A549 (cell line): ENCODE results near the gene TRIP13. TPM values are rescaled to one million over a fixed set of nuclear protein-coding genes. Genes with fewer than 3 reads are reported as not detected.

ENCODE experiments used
- ATAC-seq, 2 experiments: fragments of 200-7000 bp in 1 of 2; fragments of >200 bp in 1 of 2; cut with Nextera tagmentation in 1 of 2; cut with Tn5 transposase in 1 of 2; 3 replicates each; pipeline versions ENCODE4 v1.8.0 to v1.9.1; 2018 to 2020; ENCODE audit warnings: mild to moderate bottlenecking in 1 of 2, moderate library complexity in 1 of 2
- CTCF ChIA-PET: fragments of 300-600 bp; sonication (Branson Sonifier 250); formaldehyde crosslinking; extraction: SDS; loops from one replicate; lab custom pipeline; 2021; ENCODE audit warnings: antibody characterized with exemption, inconsistent platforms; lab: Yijun Ruan, JAX
- POLR2A ChIA-PET: fragments of 350-600 bp; formaldehyde crosslinking; extraction: SDS; loops from one replicate; lab custom pipeline; 2021; ENCODE audit warnings: antibody characterized with exemption, inconsistent platforms; lab: Yijun Ruan, JAX
- DNase-seq, 2 experiments: peaks; one replicate each; pipeline versions ENCODE4 v3.0.0 to v3.0.0-alpha.2; 2011 to 2016; ENCODE audit warnings: low read depth in 1 of 2, low spot score in 1 of 2
- FAIRE-seq: peaks from 2 replicates; lab custom pipeline; 2011; peaks lifted over from hg19 to GRCh38; lab: Jason Lieb, UNC
- H3K27ac ChIP-seq, 2 experiments: fragments of >200 bp; sonication (Bioruptor Twin); formaldehyde crosslinking; 3 replicates each; pipeline ENCODE4 v1.5.1; 2016 to 2017
- H3K4me1 ChIP-seq: fragments of >200 bp; sonication (Bioruptor Twin); formaldehyde crosslinking; 3 replicates; pipeline ENCODE4 v1.6.1; 2016
- H3K4me2 ChIP-seq: fragments of >200 bp; sonication (Bioruptor Twin); formaldehyde crosslinking; 3 replicates; pipeline ENCODE4 v1.6.1; 2016
- H3K4me3 ChIP-seq: fragments of >200 bp; sonication (Bioruptor Twin); formaldehyde crosslinking; 3 replicates; pipeline ENCODE4 v1.5.1; 2016
- H3K9me3 ChIP-seq: fragments of >200 bp; sonication (Bioruptor Twin); formaldehyde crosslinking; 3 replicates; pipeline ENCODE4 v1.6.1; 2016
- ATOH8 ChIP-seq: fragments of 250-450 bp; sonication (Bioruptor Pico); IDR thresholded peaks from 2 replicates; pipeline ENCODE4 v1.5.0; 2020; ENCODE audit warnings: low read depth, mild to moderate bottlenecking, moderate library complexity
- CHD4 ChIP-seq: fragments of 200-600 bp; sonication (generic); IDR thresholded peaks from 2 replicates; pipeline ENCODE4 v1.6.1; 2016; ENCODE audit warnings: antibody characterized with exemption, mild to moderate bottlenecking, borderline replicate concordance
- EHF ChIP-seq: fragments of 250-450 bp; sonication (Bioruptor Pico); IDR thresholded peaks from 2 replicates; pipeline ENCODE4 v1.5.0; 2020; ENCODE audit warnings: mild to moderate bottlenecking
- EHMT2 ChIP-seq: fragments of 200-600 bp; sonication (generic); IDR thresholded peaks from 2 replicates; pipeline ENCODE4 v1.6.1; 2016; ENCODE audit warnings: antibody characterized with exemption, low read depth, mild to moderate bottlenecking, moderate library complexity
- ELK1 ChIP-seq: fragments of 150-350 bp; IDR thresholded peaks from 2 replicates; pipeline ENCODE4 v1.6.1; 2014; ENCODE audit warnings: low read depth, mild to moderate bottlenecking, low read length
- ESRRA ChIP-seq: fragments of 150-350 bp; IDR thresholded peaks from 2 replicates; pipeline ENCODE4 v1.6.1; 2014; ENCODE audit warnings: mild to moderate bottlenecking, low read length, borderline replicate concordance
- FOSB ChIP-seq: fragments of 250-450 bp; sonication (Bioruptor Pico); IDR thresholded peaks from 2 replicates; pipeline ENCODE4 v1.5.0; 2020; ENCODE audit warnings: mild to moderate bottlenecking, moderate library complexity
- GATA3 ChIP-seq: IDR thresholded peaks from 2 replicates; pipeline ENCODE4 v1.6.1; 2012; ENCODE audit warnings: borderline replicate concordance
- HES2 ChIP-seq: fragments of >200 bp; sonication (Bioruptor Twin); formaldehyde crosslinking; IDR thresholded peaks from 2 replicates; pipeline ENCODE4 v1.6.1; 2016
- HOXA7 ChIP-seq: fragments of 250-450 bp; sonication (Bioruptor Pico); IDR thresholded peaks from 2 replicates; pipeline ENCODE4 v1.5.0; 2020; ENCODE audit warnings: mild to moderate bottlenecking, moderate library complexity
- HOXB5 ChIP-seq: fragments of 250-450 bp; sonication (Bioruptor Pico); IDR thresholded peaks from 2 replicates; pipeline ENCODE4 v1.5.0; 2020; ENCODE audit warnings: mild to moderate bottlenecking, moderate library complexity
- JUN ChIP-seq, 2 experiments: fragments of >200 bp; sonication (Bioruptor Twin); formaldehyde crosslinking; IDR thresholded peaks; 2 replicates in 1 of 2; 3 replicates in 1 of 2; pipeline ENCODE4 v1.6.1; 2016 to 2017
- MYC ChIP-seq: IDR thresholded peaks from 2 replicates; pipeline ENCODE4 v1.6.1; 2012; ENCODE audit warnings: mild to moderate bottlenecking, inconsistent platforms, low read length, improper control_type of control experiment, borderline replicate concordance
- POLR2AphosphoS2 ChIP-seq: conservative IDR thresholded peaks from 2 replicates; pipeline ENCODE4 v1.6.1; 2012; ENCODE audit warnings: low read length, improper control_type of control experiment, inconsistent platforms
- RAD21 ChIP-seq, 2 experiments: fragments of >200 bp in 1 of 2; sonication (Bioruptor Twin) in 1 of 2; formaldehyde crosslinking in 1 of 2; IDR thresholded peaks in 1 of 2; conservative IDR thresholded peaks in 1 of 2; 2 replicates in 1 of 2; 3 replicates in 1 of 2; pipeline ENCODE4 v1.6.1; 2012 to 2018; ENCODE audit warnings: inconsistent platforms in 1 of 2
- RARB ChIP-seq: fragments of 250-450 bp; sonication (Bioruptor Pico); IDR thresholded peaks from 2 replicates; pipeline ENCODE4 v1.8.0; 2021; ENCODE audit warnings: mild to moderate bottlenecking, moderate library complexity
- REST ChIP-seq: fragments of 200-600 bp; sonication (generic); IDR thresholded peaks from 2 replicates; pipeline ENCODE4 v1.6.1; 2016; ENCODE audit warnings: antibody characterized with exemption, mild to moderate bottlenecking, moderate library complexity
- RFX5 ChIP-seq: fragments of 450-650 bp; IDR thresholded peaks from 2 replicates; pipeline ENCODE4 v1.7.1; 2014; ENCODE audit warnings: antibody characterized with exemption, mild to moderate bottlenecking, moderate library complexity
- RNF2 ChIP-seq: fragments of 200-600 bp; sonication (generic); IDR thresholded peaks from 2 replicates; pipeline ENCODE4 v1.6.1; 2016; ENCODE audit warnings: low read depth, mild to moderate bottlenecking, antibody characterized with exemption, moderate library complexity, borderline replicate concordance
- USF2 ChIP-seq: fragments of 450-650 bp; IDR thresholded peaks from 2 replicates; pipeline ENCODE4 v1.6.1; 2014; ENCODE audit warnings: antibody characterized with exemption
- ZC3H11A ChIP-seq: fragments of 450-650 bp; IDR thresholded peaks from 2 replicates; pipeline ENCODE4 v1.6.1; 2014; ENCODE audit warnings: antibody characterized with exemption, mild to moderate bottlenecking
- ZNF302 ChIP-seq: fragments of 250-450 bp; sonication (Bioruptor Pico); IDR thresholded peaks from 2 replicates; pipeline ENCODE4 v1.9.0; 2021; ENCODE audit warnings: inconsistent platforms, mild to moderate bottlenecking, moderate library complexity
- ZSCAN20 ChIP-seq: fragments of 250-450 bp; sonication (Bioruptor Pico); IDR thresholded peaks from 2 replicates; pipeline ENCODE4 v1.8.0; 2022; ENCODE audit warnings: mild to moderate bottlenecking, moderate library complexity
- WGBS: methylation state at CpG from one replicate; pipeline ENCODE4 v1.1.6; 2017; ENCODE audit errors: missing lambda C conversion rate; 5-methylcytosine and 5-hydroxymethylcytosine counted together
- polyA plus RNA-seq, 4 experiments: library from polyadenylated mRNA; depleted of rRNA in 3 of 4; stranded (reverse); fragments of >200 nt; fragmentation: RNase III in 1 of 4; extraction: RNeasy Plus Mini Kit Qiagen cat#74134 plus additional on column Dnase treatment in 1 of 4; gene quantifications; 2 replicates in 3 of 4; 3 replicates in 1 of 4; pipeline ENCODE4 v1.2.3, GENCODE V29; 2011 to 2017

TRIP13 gene
- polyA plus RNA-seq, 2 of the 4 experiments (the other 2 are of a cell fraction), result 54.0 to 62.4 TPM

GRCh38 chr5:949815-950560 is 57.3 kb downstream of the TRIP13 start:
- ChIA-PET POLR2A (no interaction called here), CTCF (interaction anchor here (1.0 to 3.7 kb wide), 10 partner anchors 9 to 224 kb away, joined by 3 to 8 read pairs (median 6); no protein-coding TSS in a partner anchor)
- 90% methylated on average over 17 of the region's 17 CpGs for WGBS
- H3K9me3 ChIP-seq, result peaks cover 6% of the 10 kb centered on the region; the same call in 1 of the 3 replicates
- TF ChIP-seq RAD21 (conservative IDR thresholded peaks at IDR 0.05 in 1 of 2, IDR thresholded peaks at IDR 0.05 in 1 of 2) (no peak), EHMT2 (no peak), RARB (CRISPR knock-in tag) (no peak), ATOH8 (CRISPR knock-in tag) (no peak), EHF (CRISPR knock-in tag) (no peak), GATA3 (no peak), ZC3H11A (no peak), USF2 (no peak), RNF2 (no peak), RFX5 (no peak), CHD4 (no peak), HOXA7 (CRISPR knock-in tag) (no peak), JUN (IDR thresholded peaks at IDR 0.05) (no peak), ELK1 (no peak), POLR2AphosphoS2 (no peak), MYC (no peak), ZSCAN20 (CRISPR knock-in tag) (no peak), ESRRA (no peak), HES2 (no peak)
- no peak overlapping the region for H3K4me2 ChIP-seq
- ATAC-seq, result no peak
- no peak for DNase-seq
- H3K27ac ChIP-seq, result no peak overlapping the region
- no peak for FAIRE-seq
- H3K4me3 ChIP-seq, result no peak overlapping the region
- peaks cover 10% of the 10 kb centered on the region; the same call in 1 of the 3 replicates for H3K4me1 ChIP-seq

GRCh38 chr5:951940-952596 is 59.4 kb downstream of the TRIP13 start:
- 89% methylated on average over 13 of the region's 16 CpGs for WGBS
- TF ChIP-seq CHD4, result no peak
- no peak for TF ChIP-seq ZNF302
- TF ChIP-seq ESRRA, result no peak
- TF ChIP-seq FOSB (CRISPR knock-in tag), result no peak
- no peak for TF ChIP-seq MYC
- no peak for TF ChIP-seq HOXB5 (CRISPR knock-in tag)
- no peak for TF ChIP-seq REST
- POLR2A ChIA-PET, result no interaction called here
- Histone ChIP-seq H3K9me3 (peaks cover 6% of the 10 kb centered on the region; the same call in 1 of the 3 replicates), H3K4me3 (no peak overlapping the region), H3K4me2 (no peak overlapping the region), H3K4me1 (peaks cover 28% of the 10 kb centered on the region), H3K27ac (no peak overlapping the region)
- CTCF ChIA-PET, result interaction anchor here (0.6 to 2.1 kb wide), 6 partner anchors 21 to 688 kb away, joined by 3 to 8 read pairs (median 5); no protein-coding TSS in a partner anchor
- ATAC-seq (no peak), DNase-seq (no peak), FAIRE-seq (no peak)
